K562 (cell line): ENCODE measurements around the gene PHKB. TPM values are rescaled to one million over a fixed set of nuclear protein-coding genes. Genes with fewer than 3 reads are reported as not detected.

Experiments
- BRD4 ChIP-seq: fragments of 200-600 bp; sonication (generic); IDR thresholded peaks from 2 replicates; pipeline ENCODE4 v1.6.1; 2017; ENCODE audit warnings: inconsistent platforms
- DPF2 ChIP-seq: fragments of 450-650 bp; IDR thresholded peaks from 2 replicates; pipeline ENCODE4 v1.6.1; 2016
- E4F1 ChIP-seq: fragments of 250-450 bp; sonication (Bioruptor Pico); IDR thresholded peaks from 2 replicates; pipeline ENCODE4 v1.5.0; 2021; ENCODE audit warnings: mild to moderate bottlenecking, borderline replicate concordance
- ELF2 ChIP-seq: fragments of 250-450 bp; sonication (Bioruptor Pico); IDR thresholded peaks from 2 replicates; pipeline ENCODE4 v1.5.0; 2021; ENCODE audit warnings: mild to moderate bottlenecking
- GATA2 ChIP-seq: sonication (generic); formaldehyde crosslinking; IDR thresholded peaks from 2 replicates; pipeline ENCODE4 v1.4.0; 2020; ENCODE audit warnings: mild to moderate bottlenecking, missing genetic modification reagents
- GTF2E2 ChIP-seq: fragments of 200-800 bp; sonication (Bioruptor generic); IDR thresholded peaks from 2 replicates; pipeline ENCODE4 v1.6.1; 2016; ENCODE audit warnings: missing genetic modification characterization, missing compliant biosample characterization
- L3MBTL2 ChIP-seq: fragments of 450-650 bp; IDR thresholded peaks from 2 replicates; pipeline ENCODE4 v1.6.1; 2016; ENCODE audit warnings: mild to moderate bottlenecking, moderate library complexity
- PYGO2 ChIP-seq: fragments of 450-650 bp; IDR thresholded peaks from 2 replicates; pipeline ENCODE4 v1.6.1; 2016; ENCODE audit warnings: mild to moderate bottlenecking, missing genetic modification characterization, moderate library complexity, missing compliant biosample characterization
- TFAP4 ChIP-seq: sonication (generic); formaldehyde crosslinking; IDR thresholded peaks from 2 replicates; pipeline ENCODE4 v1.8.0; 2022; ENCODE audit warnings: missing genetic modification reagents, mild to moderate bottlenecking, moderate library complexity, borderline replicate concordance
- ZKSCAN3 ChIP-seq: fragments of 250-450 bp; sonication (Bioruptor Pico); IDR thresholded peaks from 2 replicates; pipeline ENCODE4 v1.4.0; 2020
- ZNF3 ChIP-seq: fragments of 250-450 bp; sonication (Bioruptor Pico); IDR thresholded peaks from 2 replicates; pipeline ENCODE4 v1.5.0; 2021; ENCODE audit warnings: mild to moderate bottlenecking, moderate library complexity
- ZNF551 ChIP-seq: fragments of 250-450 bp; sonication (Bioruptor Pico); IDR thresholded peaks from 2 replicates; pipeline ENCODE4 v1.5.0; 2021; ENCODE audit warnings: mild to moderate bottlenecking, moderate library complexity
- ZNF668 ChIP-seq: fragments of 250-450 bp; sonication (Bioruptor Pico); IDR thresholded peaks from 2 replicates; pipeline ENCODE4 v1.8.0; 2022; ENCODE audit warnings: mild to moderate bottlenecking, inconsistent platforms
- polyA plus RNA-seq, 8 experiments: library from polyadenylated mRNA; depleted of rRNA in 4 of 8; stranded (reverse) in 5 of 8; unstranded in 3 of 8; fragments of >200 nt; fragmentation: Nextera tagmentation in 2 of 8; fragmentation: Illumina TruSeq in 1 of 8; extraction: Ambion mirVana in 2 of 8; extraction: Trizol in 1 of 8; gene quantifications; 2 replicates each; pipeline versions ENCODE4 v1.2.1 to v1.2.3, GENCODE V29; 2011 to 2014; ENCODE audit warnings: inconsistent platforms in 1 of 8, missing spikeins in 1 of 8
- total RNA-seq, 7 experiments: library from RNA; depleted of rRNA in 6 of 7; stranded (reverse); fragments of >200 nt in 6 of 7; fragmentation: Illumina TruSeq in 2 of 7; extraction: Trizol in 2 of 7; gene quantifications; 2 replicates each; pipeline versions ENCODE4 v1.2.1 to v1.2.3, GENCODE V29; 2011 to 2021; ENCODE audit warnings: low replicate concordance in 1 of 7
- TF ChIP-seq, protein P1 (sequence below), 2 experiments: fragments of 450-650 bp; IDR thresholded peaks; 2 replicates each; pipeline ENCODE4 v1.6.1; 2016; ENCODE audit warnings: mild to moderate bottlenecking in 2 of 2, borderline replicate concordance in 1 of 2, low read depth in 1 of 2, moderate library complexity in 1 of 2

PHKB gene
- total and polyA plus RNA-seq, 9 of the 15 experiments (the other 6 are each of a cell fraction or from before 2014, with no cell fraction given), result 24.7 to 92.3 (median 67.0) TPM

DNA sequence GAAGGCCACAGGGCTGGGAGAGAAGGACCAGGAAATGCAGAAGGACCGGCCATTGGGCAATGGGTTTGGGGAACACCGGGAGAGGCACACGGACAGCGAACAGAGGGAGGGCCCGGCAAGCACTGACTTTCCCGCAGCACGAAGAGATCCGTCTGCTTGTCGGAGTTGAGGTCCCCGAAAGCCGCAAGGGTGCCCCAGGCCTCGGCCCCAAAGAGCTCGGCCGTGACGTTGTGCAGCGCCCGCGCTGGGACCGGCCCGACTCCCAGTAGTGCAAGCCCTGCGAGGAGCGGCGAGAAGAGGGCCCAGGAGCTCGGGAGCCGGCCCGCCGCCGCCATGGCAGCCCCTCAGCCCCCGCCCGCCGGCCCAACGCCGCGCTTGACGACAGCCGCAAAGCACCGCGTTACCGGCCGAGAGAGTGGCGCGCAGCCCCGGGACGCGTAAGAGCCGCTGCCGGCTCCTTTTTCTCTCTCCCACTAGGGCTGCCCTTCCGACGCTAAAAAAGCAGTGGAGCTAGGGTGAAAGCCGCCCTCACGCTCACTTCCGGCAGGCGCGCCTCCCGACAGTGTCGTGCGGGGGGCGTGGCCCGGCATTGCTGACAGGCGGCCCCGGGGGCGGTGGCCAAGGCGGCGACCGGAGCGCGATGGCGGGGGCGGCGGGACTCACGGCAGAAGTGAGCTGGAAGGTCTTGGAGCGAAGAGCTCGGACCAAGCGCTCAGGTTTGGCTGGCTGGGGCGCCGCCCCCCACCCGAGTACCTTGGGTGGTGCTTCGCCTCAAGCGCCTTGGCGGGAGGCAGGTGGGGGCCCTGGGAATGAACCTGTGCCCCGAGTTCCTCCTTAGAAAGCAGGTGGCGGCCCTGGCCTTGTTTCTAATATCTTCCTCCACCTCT, at the start of gene PHKB, which contains the start of gene ITFG1 (continued):
- TF ChIP-seq BRD4 (peak; percentile 87), ELF2 (peak; percentile 90), E4F1 (CRISPR knock-in tag) (peak; percentile 100), ZNF3 (CRISPR knock-in tag) (no peak), GATA2 (CRISPR knock-in tag) (no peak), DPF2 (no peak), TFAP4 (CRISPR knock-in tag) (peak; percentile 60; the same call in 1 of the 2 replicates), PYGO2 (no peak), GTF2E2 (tag) (peak; percentile 86), ZNF551 (CRISPR knock-in tag) (no peak), ZNF668 (CRISPR knock-in tag) (no peak), ZKSCAN3 (CRISPR knock-in tag) (no peak), L3MBTL2 (0 out of 2 replicates have a peak, but pooled peaks have one; percentile 9)
- TF ChIP-seq, protein P1, sequence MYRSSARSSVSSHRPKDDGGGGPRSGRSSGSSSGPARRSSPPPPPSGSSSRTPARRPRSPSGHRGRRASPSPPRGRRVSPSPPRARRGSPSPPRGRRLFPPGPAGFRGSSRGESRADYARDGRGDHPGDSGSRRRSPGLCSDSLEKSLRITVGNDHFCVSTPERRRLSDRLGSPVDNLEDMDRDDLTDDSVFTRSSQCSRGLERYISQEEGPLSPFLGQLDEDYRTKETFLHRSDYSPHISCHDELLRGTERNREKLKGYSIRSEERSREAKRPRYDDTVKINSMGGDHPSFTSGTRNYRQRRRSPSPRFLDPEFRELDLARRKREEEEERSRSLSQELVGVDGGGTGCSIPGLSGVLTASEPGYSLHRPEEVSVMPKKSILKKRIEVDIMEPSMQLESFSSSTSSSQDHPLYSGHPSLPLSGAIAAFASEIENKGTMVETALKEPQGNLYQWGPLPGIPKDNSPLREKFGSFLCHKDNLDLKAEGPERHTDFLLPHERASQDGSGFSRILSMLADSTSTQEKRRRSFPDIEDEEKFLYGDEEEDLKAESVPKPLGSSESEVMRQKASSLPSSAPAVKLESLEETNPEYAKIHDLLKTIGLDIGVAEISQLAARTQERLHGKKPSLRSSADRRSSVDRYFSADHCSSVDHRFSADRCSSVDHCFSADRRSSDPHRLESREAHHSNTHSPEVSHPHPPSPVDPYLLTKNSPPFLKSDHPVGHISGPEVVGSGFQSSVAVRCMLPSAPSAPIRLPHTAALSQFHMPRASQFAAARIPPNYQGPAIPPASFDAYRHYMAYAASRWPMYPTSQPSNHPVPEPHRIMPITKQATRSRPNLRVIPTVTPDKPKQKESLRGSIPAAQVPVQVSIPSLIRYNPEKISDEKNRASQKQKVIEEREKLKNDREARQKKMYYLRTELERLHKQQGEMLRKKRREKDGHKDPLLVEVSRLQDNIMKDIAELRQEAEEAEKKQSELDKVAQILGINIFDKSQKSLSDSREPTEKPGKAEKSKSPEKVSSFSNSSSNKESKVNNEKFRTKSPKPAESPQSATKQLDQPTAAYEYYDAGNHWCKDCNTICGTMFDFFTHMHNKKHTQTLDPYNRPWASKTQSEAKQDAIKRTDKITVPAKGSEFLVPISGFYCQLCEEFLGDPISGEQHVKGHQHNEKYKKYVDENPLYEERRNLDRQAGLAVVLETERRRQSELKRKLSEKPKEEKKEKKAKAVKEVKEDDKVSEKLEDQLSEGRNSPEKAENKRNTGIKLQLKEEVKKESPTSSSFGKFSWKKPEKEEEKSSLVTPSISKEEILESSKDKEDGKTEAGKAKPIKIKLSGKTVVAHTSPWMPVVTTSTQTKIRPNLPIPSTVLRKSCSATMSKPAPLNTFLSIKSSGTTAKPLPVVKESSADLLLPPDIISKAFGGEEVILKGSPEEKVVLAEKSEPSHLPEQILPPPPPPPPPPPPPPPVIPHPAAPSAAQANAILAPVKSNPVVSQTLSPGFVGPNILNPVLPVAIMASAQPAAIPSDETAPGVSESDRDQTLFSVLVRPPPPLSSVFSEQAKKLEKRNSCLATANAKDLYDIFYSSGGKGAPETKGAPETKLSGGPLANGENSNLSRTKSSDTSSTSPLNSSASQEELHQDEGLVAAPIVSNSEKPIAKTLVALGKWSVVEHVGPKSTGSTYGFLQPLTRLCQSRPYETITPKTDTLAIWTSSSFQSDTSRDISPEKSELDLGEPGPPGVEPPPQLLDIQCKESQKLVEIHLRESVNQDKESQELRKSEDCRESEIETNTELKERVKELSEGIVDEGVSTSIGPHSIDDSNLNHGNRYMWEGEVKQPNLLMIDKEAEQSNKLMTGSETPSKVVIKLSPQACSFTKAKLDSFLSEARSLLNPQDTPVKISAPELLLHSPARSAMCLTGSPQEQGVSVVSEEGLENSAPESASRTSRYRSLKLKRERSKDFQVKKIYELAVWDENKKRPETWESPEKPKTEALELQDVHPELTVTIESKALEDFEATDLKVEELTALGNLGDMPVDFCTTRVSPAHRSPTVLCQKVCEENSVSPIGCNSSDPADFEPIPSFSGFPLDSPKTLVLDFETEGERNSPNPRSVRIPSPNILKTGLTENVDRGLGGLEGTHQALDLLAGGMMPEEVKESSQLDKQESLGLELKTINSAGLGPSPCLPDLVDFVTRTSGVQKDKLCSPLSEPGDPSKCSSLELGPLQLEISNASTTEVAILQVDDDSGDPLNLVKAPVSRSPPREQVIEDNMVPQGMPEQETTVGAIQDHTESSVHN (IDR thresholded peaks at IDR 0.05; ENCODE audit: borderline replicate concordance in 1 of 2, low read depth in 1 of 2), result no peak
